Effector memory CD4-positive, alpha-beta T cell (primary cell): Measurements from ENCODE around the gene MIEF2.

Experiments used
- DNase-seq, 3 donors: peaks; one replicate each; pipeline ENCODE4 v3.0.0-alpha.2; 2020
- H3K27ac ChIP-seq: 2 replicates; pipeline ENCODE4 v1.7.0; 2013; ENCODE audit warnings: mild to moderate bottlenecking, low read length, moderate library complexity; ENCODE audit not compliant: insufficient read depth, poor library complexity, severe bottlenecking
- H3K27me3 ChIP-seq: replicated peaks from 2 replicates; pipeline ENCODE4 v1.7.0; 2013; ENCODE audit warnings: mild to moderate bottlenecking, low read length; ENCODE audit not compliant: insufficient read depth, control insufficient read depth, poor library complexity, severe bottlenecking
- H3K36me3 ChIP-seq: 2 replicates; pipeline ENCODE4 v1.7.0; 2013; ENCODE audit warnings: mild to moderate bottlenecking, low read length, moderate library complexity; ENCODE audit not compliant: control insufficient read depth, insufficient read depth
- H3K4me1 ChIP-seq: 2 replicates; pipeline ENCODE4 v1.7.0; 2013; ENCODE audit warnings: low read length, mild to moderate bottlenecking; ENCODE audit not compliant: control insufficient read depth, insufficient read depth, poor library complexity, severe bottlenecking
- H3K4me3 ChIP-seq: 2 replicates; pipeline ENCODE4 v1.7.0; 2013; ENCODE audit warnings: low read length, low read depth, mild to moderate bottlenecking; ENCODE audit not compliant: insufficient read depth, poor library complexity, severe bottlenecking
- H3K9me3 ChIP-seq: 2 replicates; pipeline ENCODE4 v1.7.0; 2013; ENCODE audit warnings: mild to moderate bottlenecking, low read length, moderate library complexity; ENCODE audit not compliant: control insufficient read depth

MIEF2 gene

GRCh38 chr17:18235743-18236256, 24.7 kb upstream of the MIEF2 start:
- Histone ChIP-seq H3K27me3 (no peaks in the 10 kb centered on the region), H3K36me3 (peaks cover 40% of the 10 kb centered on the region), H3K4me1 (no peaks in the 10 kb centered on the region), H3K4me3 (no peak overlapping the region), H3K27ac (no peak overlapping the region), H3K9me3 (no peaks in the 10 kb centered on the region)
- no peak for DNase-seq

GRCh38 chr17:18236494-18236893, 24.0 kb upstream of the MIEF2 start:
- no peak overlapping the region for H3K27ac ChIP-seq
- no peak for DNase-seq
- no peaks in the 10 kb centered on the region for H3K9me3 ChIP-seq
- peaks cover 40% of the 10 kb centered on the region for H3K36me3 ChIP-seq
- no peaks in the 10 kb centered on the region for H3K4me1 ChIP-seq
- no peaks in the 10 kb centered on the region for H3K27me3 ChIP-seq
- no peak overlapping the region for H3K4me3 ChIP-seq

GRCh38 chr17:18237461-18237860, 23.0 kb upstream of the MIEF2 start:
- no peaks in the 10 kb centered on the region for H3K9me3 ChIP-seq
- peaks cover 38% of the 10 kb centered on the region for H3K36me3 ChIP-seq
- no peak overlapping the region for H3K27ac ChIP-seq
- no peak for DNase-seq
- no peaks in the 10 kb centered on the region for H3K4me1 ChIP-seq
- no peaks in the 10 kb centered on the region for H3K27me3 ChIP-seq
- no peak overlapping the region for H3K4me3 ChIP-seq

GRCh38 chr17:18238299-18238698, 22.2 kb upstream of the MIEF2 start:
- H3K4me1 ChIP-seq, result no peaks in the 10 kb centered on the region
- H3K4me3 ChIP-seq, result no peak overlapping the region
- peaks cover 31% of the 10 kb centered on the region for H3K36me3 ChIP-seq

GRCh38 chr17:18240449-18240848, 20.0 kb upstream of the MIEF2 start:
- peaks cover 25% of the 10 kb centered on the region for H3K36me3 ChIP-seq
- H3K27me3 ChIP-seq, result no peaks in the 10 kb centered on the region
- no peak for DNase-seq
- no peak overlapping the region for H3K27ac ChIP-seq
- no peaks in the 10 kb centered on the region for H3K9me3 ChIP-seq
- H3K4me3 ChIP-seq, result no peak overlapping the region
- no peaks in the 10 kb centered on the region for H3K4me1 ChIP-seq

More at GRCh38 chr17:18238299-18238698, 22.2 kb upstream of the MIEF2 start:
- no peak for DNase-seq
- H3K9me3 ChIP-seq, result no peaks in the 10 kb centered on the region
- H3K27ac ChIP-seq, result no peak overlapping the region
- no peaks in the 10 kb centered on the region for H3K27me3 ChIP-seq

- H3K27ac ChIP-seq, result no peak overlapping the region
- no peaks in the 10 kb centered on the region for H3K4me1 ChIP-seq
- peaks cover 34% of the 10 kb centered on the region for H3K36me3 ChIP-seq
- no peak overlapping the region for H3K4me3 ChIP-seq
- H3K9me3 ChIP-seq, result no peaks in the 10 kb centered on the region
- no peaks in the 10 kb centered on the region for H3K27me3 ChIP-seq
- no peak for DNase-seq
These were observed 19.1 kb upstream of the MIEF2 start for GRCh38 chr17:18241229-18241871.

GRCh38 chr17:18245038-18245776, 15.3 kb upstream of the MIEF2 start:
- no peaks in the 10 kb centered on the region for H3K9me3 ChIP-seq
- H3K4me1 ChIP-seq, result no peaks in the 10 kb centered on the region
- H3K27me3 ChIP-seq, result no peaks in the 10 kb centered on the region
- peaks cover 50% of the 10 kb centered on the region for H3K36me3 ChIP-seq
- H3K4me3 ChIP-seq, result no peak overlapping the region
- no peak overlapping the region for H3K27ac ChIP-seq
- no peak for DNase-seq

- H3K4me1 ChIP-seq, result no peaks in the 10 kb centered on the region
- DNase-seq, result no peak
- no peaks in the 10 kb centered on the region for H3K27me3 ChIP-seq
- H3K4me3 ChIP-seq, result no peak overlapping the region
- H3K36me3 ChIP-seq, result peaks cover 60% of the 10 kb centered on the region
- no peaks in the 10 kb centered on the region for H3K9me3 ChIP-seq
- no peak overlapping the region for H3K27ac ChIP-seq
These were observed 14.2 kb upstream of the MIEF2 start for GRCh38 chr17:18246109-18246725.

- Histone ChIP-seq H3K4me1 (no peaks in the 10 kb centered on the region), H3K9me3 (no peaks in the 10 kb centered on the region), H3K27ac (no peak overlapping the region), H3K36me3 (peaks cover 68% of the 10 kb centered on the region), H3K4me3 (no peak overlapping the region), H3K27me3 (no peaks in the 10 kb centered on the region)
- no peak for DNase-seq
These were observed 13.4 kb upstream of the MIEF2 start for GRCh38 chr17:18246880-18247612.
